ENCODE measurements around the gene GRAMD4.

Gene GRAMD4

GRCh38 chr22:46619830-46620501 lies at the start of gene GRAMD4:
Gene GRAMD4 (plus strand): TSS chr22:46620386. CDS start chr22:46626800, 6,414 bp downstream.
- no peak for DNase-seq

GRCh38 chr22:46571642-46572250 lies 48.4 kb upstream of the GRAMD4 start:
- no peak for DNase-seq

- DNase-seq = no peak
These were observed 47.0 kb upstream of the GRAMD4 start for GRCh38 chr22:46572911-46573780.

- DNase-seq = no peak
These were observed 46.3 kb upstream of the GRAMD4 start for GRCh38 chr22:46573781-46574437.

- no peak for DNase-seq
These were observed 45.7 kb upstream of the GRAMD4 start for GRCh38 chr22:46574438-46574992.

GRCh38 chr22:46574993-46575910 lies 44.9 kb upstream of the GRAMD4 start:
- no peak for DNase-seq

- no peak for DNase-seq
These were observed 44.2 kb upstream of the GRAMD4 start for GRCh38 chr22:46575911-46576555.

GRCh38 chr22:46576556-46577367 lies 43.4 kb upstream of the GRAMD4 start:
- DNase-seq = peak; percentile 45

GRCh38 chr22:46577368-46578249 lies 42.6 kb upstream of the GRAMD4 start:
- DNase-seq = no peak

GRCh38 chr22:46578251-46578823 lies 41.8 kb upstream of the GRAMD4 start:
- no peak for DNase-seq

- DNase-seq = no peak
These were observed 41.2 kb upstream of the GRAMD4 start for GRCh38 chr22:46578824-46579561.

- no peak for DNase-seq
These were observed 40.3 kb upstream of the GRAMD4 start for GRCh38 chr22:46579751-46580449.

- DNase-seq = no peak
These were observed 39.1 kb upstream of the GRAMD4 start for GRCh38 chr22:46580940-46581537.

- no peak for DNase-seq
These were observed 38.5 kb upstream of the GRAMD4 start for GRCh38 chr22:46581538-46582244.

GRCh38 chr22:46582281-46582933 lies 37.8 kb upstream of the GRAMD4 start:
- no peak for DNase-seq

- no peak for DNase-seq
These were observed 36.6 kb upstream of the GRAMD4 start for GRCh38 chr22:46583571-46583970.

Measured in EL (cell line).